Endothelial cell of umbilical vein (primary cell): ENCODE data around the gene NFKBIL1. TPM values are rescaled to one million over a fixed set of nuclear protein-coding genes. Genes with fewer than 3 reads are reported as not detected.
A peak's percentile ranks its signal among the peaks of the same experiment; 100 is the strongest.

Experiments
- BruUV-seq: library from RNA; stranded (reverse); fragments of 400-500 nt; replicated peaks from 2 replicates; lab custom pipeline; 2021; lab: Mats Ljungman, UMichigan
- CTCF ChIA-PET: fragments of 300-600, 350-600 bp; sonication (Branson Sonifier 250); formaldehyde crosslinking; loops from one replicate; lab custom pipeline; 2021; ENCODE audit warnings: antibody characterized with exemption, inconsistent platforms; lab: Charles Lee
- POLR2A ChIA-PET: fragments of 300-600, 350-600 bp; sonication (Branson Sonifier 250); formaldehyde crosslinking; loops from one replicate; lab custom pipeline; 2021; ENCODE audit warnings: antibody characterized with exemption, inconsistent platforms; lab: Charles Lee
- DNase-seq: peaks from one replicate; pipeline ENCODE4 v3.0.0-alpha.2; 2011; ENCODE audit warnings: low read depth, low spot score
- FAIRE-seq: peaks from 2 replicates; lab custom pipeline; 2011; peaks lifted over from hg19 to GRCh38; lab: Jason Lieb, UNC
- H2AFZ ChIP-seq: 2 replicates; pipeline ENCODE4 v1.6.0; 2012; ENCODE audit warnings: low read depth, low read length, control low read depth, inconsistent platforms
- H3K27ac ChIP-seq: 2 replicates; pipeline ENCODE4 v1.5.1; 2011; ENCODE audit warnings: low read depth, mild to moderate bottlenecking, control low read depth, low read length, moderate library complexity; ENCODE audit not compliant: insufficient read depth
- H3K27me3 ChIP-seq, 2 experiments: 2 replicates each; pipeline versions ENCODE4 v1.6.0 to v1.6.1; 2011; ENCODE audit warnings: low read length in 2 of 2, mixed read lengths in 1 of 2; ENCODE audit not compliant: control insufficient read depth in 2 of 2, insufficient read depth in 2 of 2
- H3K36me3 ChIP-seq, 2 experiments: 2 replicates in 1 of 2; 3 replicates in 1 of 2; pipeline ENCODE4 v1.5.1; 2011; ENCODE audit warnings: low read length in 2 of 2, mild to moderate bottlenecking in 1 of 2, moderate library complexity in 1 of 2; ENCODE audit not compliant: control insufficient read depth in 2 of 2, insufficient read depth in 2 of 2; ENCODE audit errors: extremely low read depth in 1 of 2
- H3K4me1 ChIP-seq: 3 replicates; pipeline ENCODE4 v1.5.1; 2011; ENCODE audit warnings: mild to moderate bottlenecking, low read length; ENCODE audit not compliant: control insufficient read depth, insufficient read depth; ENCODE audit errors: extremely low read depth
- H3K4me2 ChIP-seq: 2 replicates; pipeline ENCODE4 v1.6.1; 2011; ENCODE audit warnings: low read length, control low read depth, mixed read lengths; ENCODE audit not compliant: insufficient read depth
- H3K4me3 ChIP-seq, 3 experiments: fragments of 200-600 bp in 1 of 3; sonication (generic), shearing (Covaris generic) in 1 of 3; replicated peaks in 1 of 3; 2 replicates each; pipeline ENCODE4 v1.5.1; 2011 to 2016; ENCODE audit warnings: control low read depth in 3 of 3, low read length in 3 of 3, mild to moderate bottlenecking in 2 of 3, inconsistent platforms in 1 of 3, low read depth in 1 of 3, moderate library complexity in 1 of 3; ENCODE audit not compliant: insufficient read depth in 1 of 3
- H3K79me2 ChIP-seq: 2 replicates; pipeline ENCODE4 v1.6.0; 2012; ENCODE audit warnings: low read length, inconsistent platforms; ENCODE audit not compliant: control insufficient read depth, insufficient read depth
- H3K9ac ChIP-seq: replicated peaks from 2 replicates; pipeline ENCODE3; 2011; ENCODE audit warnings: low read length, control low read depth; ENCODE audit not compliant: insufficient read depth; ENCODE audit errors: extremely low read depth
- H3K9me1 ChIP-seq: replicated peaks from 3 replicates; pipeline ENCODE4 v1.6.0; 2011; ENCODE audit warnings: mild to moderate bottlenecking, low read length; ENCODE audit not compliant: control insufficient read depth, insufficient read depth; ENCODE audit errors: extremely low read depth
- H3K9me3 ChIP-seq: replicated peaks from 2 replicates; pipeline ENCODE4 v1.5.1; 2012; ENCODE audit warnings: low read length, inconsistent platforms; ENCODE audit not compliant: control insufficient read depth, insufficient read depth
- H4K20me1 ChIP-seq: replicated peaks from 2 replicates; pipeline ENCODE3; 2011; ENCODE audit warnings: mild to moderate bottlenecking, low read length; ENCODE audit not compliant: control insufficient read depth, insufficient read depth; ENCODE audit errors: extremely low read depth
- CTCF ChIP-seq, 2 donors: IDR thresholded peaks; 1 replicate in 1 of 2; 2 replicates in 1 of 2; pipeline ENCODE4 v1.5.1; 2011; ENCODE audit warnings: low read length in 2 of 2, mild to moderate bottlenecking in 2 of 2, moderate library complexity in 2 of 2, control low read depth in 1 of 2, inconsistent platforms in 1 of 2, low read depth in 1 of 2; ENCODE audit not compliant: insufficient read depth in 1 of 2; ENCODE audit errors: extremely low read depth in 1 of 2
- EZH2 ChIP-seq: IDR thresholded peaks from 2 replicates; pipeline ENCODE4 v1.6.1; 2012; ENCODE audit warnings: borderline replicate concordance, low read depth, mild to moderate bottlenecking, moderate library complexity, low read length, inconsistent platforms; ENCODE audit not compliant: severe bottlenecking
- FOS ChIP-seq: IDR thresholded peaks from 2 replicates; pipeline ENCODE4 v1.6.1; 2011; ENCODE audit warnings: mild to moderate bottlenecking, low read length, moderate library complexity, borderline replicate concordance; ENCODE audit not compliant: insufficient read depth
- GATA2 ChIP-seq: IDR thresholded peaks from 2 replicates; pipeline ENCODE4 v1.7.0; 2011; ENCODE audit warnings: low read depth, mild to moderate bottlenecking, moderate library complexity, mixed read lengths, low read length; ENCODE audit not compliant: insufficient read length, insufficient read depth
- MYC ChIP-seq: IDR thresholded peaks from one replicate; pipeline ENCODE4 v1.6.1; 2011; ENCODE audit warnings: mild to moderate bottlenecking, low read depth, low read length
- POLR2A ChIP-seq: IDR thresholded peaks from 2 replicates; pipeline ENCODE4 v1.6.1; 2012; ENCODE audit warnings: low read depth, mild to moderate bottlenecking, control low read depth, low read length
- dilution Hi-C: fragments of 300-500 bp; cut with MboI; formaldehyde crosslinking; loops from one replicate; pipeline ENCODE4 v1.15.0; 2019; ENCODE audit warnings: low sequenced_read_pairs; ENCODE audit not compliant: extremely low pct_ligation_motif_present
- intact Hi-C: fragments of 100-400 bp; cut with micrococcal nuclease; formaldehyde crosslinking; loops from one replicate; pipeline ENCODE4 v1.10.0; 2022
- polyA plus RNA-seq, 4 experiments: library from polyadenylated mRNA; depleted of rRNA in 3 of 4; stranded (reverse) in 3 of 4; unstranded in 1 of 4; fragments of >200 nt; gene quantifications; 2 replicates each; pipeline versions ENCODE4 v1.2.1 to v1.2.3, GENCODE V29; 2011 to 2012; ENCODE audit warnings: missing spikeins in 1 of 4
- total RNA-seq: library from RNA; stranded (reverse); gene quantifications from 2 replicates; pipeline ENCODE4 v1.2.3, GENCODE V29; 2021

The NFKBIL1 gene
- total and polyA plus RNA-seq, 2 donors (not counting 3 experiments of a cell fraction or from before 2014, with no cell fraction given) = 9.9 to 15.5 TPM

GRCh38 chr6:31585491-31585890 lies 38.1 kb downstream of the NFKBIL1 start:
- POLR2A ChIA-PET = no interaction called here
- dilution Hi-C loops = no loop called here

More at GRCh38 chr6:31585491-31585890, 38.1 kb downstream of the NFKBIL1 start:
- no peaks in the 10 kb centered on the region for H4K20me1 ChIP-seq
- H3K4me3 ChIP-seq = no peak overlapping the region
- no peaks in the 10 kb centered on the region for H3K36me3 ChIP-seq
- H3K9me3 ChIP-seq = no peaks in the 10 kb centered on the region
- TF ChIP-seq MYC (no peak), POLR2A (no peak), FOS (no peak), EZH2 (no peak), GATA2 (no peak), CTCF (IDR thresholded peaks at IDR 0.05; ENCODE audit: extremely low read depth in 1 of 2, insufficient read depth in 1 of 2, low read depth in 1 of 2, low read length in 2 of 2) (peak; percentile 21 to 35)
- CTCF ChIA-PET = interaction anchor here (3.2 to 32.6 kb wide), 3 partner anchors 10 to 29 kb away, joined by 16 to 1517 read pairs (median 286); partner anchors contain the start of genes ATP6V1G2, DDX39B, NCR3 and NFKBIL1
- H3K4me2 ChIP-seq = no peak overlapping the region
- H3K9me1 ChIP-seq = no peaks in the 10 kb centered on the region
- no TSS peak for BruUV-seq
- intact Hi-C loops = no loop called here
- H3K9ac ChIP-seq = no peak overlapping the region
- DNase-seq = no peak
- peak; percentile 46 for FAIRE-seq
- no peak overlapping the region for H2AFZ ChIP-seq
- H3K27ac ChIP-seq = no peak overlapping the region
- peaks cover 13% of the 10 kb centered on the region for H3K4me1 ChIP-seq
- peaks cover 10% of the 10 kb centered on the region for H3K79me2 ChIP-seq
- no peaks in the 10 kb centered on the region for H3K27me3 ChIP-seq
